ENCODE measurements around the gene PHLPP1.

- no peak for TF ChIP-seq POLR2AphosphoS5 (IDR thresholded peaks at IDR 0.05; ENCODE audit: borderline replicate concordance, low read depth, low read length)
- TF ChIP-seq EZH2 (IDR thresholded peaks at IDR 0.05), result no peak
Measured at GRCh38 chr18:62757399-62758010, 42.2 kb downstream of the PHLPP1 start.
